SH-SY5Y (cell line): Measurements from ENCODE around the gene PRKAA2.

Experiments
- GATA2 ChIP-seq: IDR thresholded peaks from 2 replicates; pipeline ENCODE4 v1.6.1; 2011; ENCODE audit warnings: mild to moderate bottlenecking, low read depth, low read length
- GATA3 ChIP-seq: IDR thresholded peaks from 2 replicates; pipeline ENCODE4 v1.6.1; 2011; ENCODE audit warnings: low read depth, mild to moderate bottlenecking, low read length, moderate library complexity

DNA sequence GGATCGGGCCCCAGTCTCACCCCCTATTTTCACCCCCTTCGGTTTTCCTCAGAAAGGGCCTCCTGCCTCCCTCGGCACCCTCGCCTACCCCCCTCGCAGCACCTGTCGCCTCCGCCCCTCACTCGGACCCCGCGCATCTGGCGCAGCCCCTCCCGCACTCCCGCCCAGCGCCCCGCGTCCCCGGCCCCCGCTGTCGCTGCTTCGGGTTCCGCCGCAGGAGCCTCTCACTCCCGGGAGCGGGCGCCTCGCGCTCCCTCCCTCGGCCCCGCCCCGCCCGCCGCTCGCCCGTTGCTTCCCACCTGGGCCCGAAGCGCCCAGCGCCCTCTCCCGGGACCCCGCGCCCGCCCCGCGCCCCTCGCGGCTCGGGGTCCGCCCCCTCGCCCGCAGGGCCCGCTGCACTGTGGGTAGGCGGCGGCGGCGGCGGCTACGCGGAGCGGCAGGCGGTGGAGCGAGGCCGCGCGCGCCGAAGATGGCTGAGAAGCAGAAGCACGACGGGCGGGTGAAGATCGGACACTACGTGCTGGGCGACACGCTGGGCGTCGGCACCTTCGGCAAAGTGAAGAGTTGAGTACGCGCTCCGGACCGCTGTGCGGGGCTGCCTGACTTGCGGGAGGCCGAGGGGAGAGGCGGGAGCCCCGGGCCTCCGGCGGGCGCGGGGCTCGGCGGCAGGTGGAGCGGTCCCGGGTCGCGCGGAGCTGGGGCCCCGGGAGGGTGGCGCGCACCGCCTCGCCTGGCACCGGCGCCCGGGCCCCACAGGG lies at the start of gene PRKAA2:
- TF ChIP-seq GATA3 = no peak
- no peak for TF ChIP-seq GATA2
